Upper lobe of left lung (tissue), 4 donors: ENCODE measurements around the gene PVALB.

Source experiments
- CTCF ChIP-seq, 6 experiments: fragments of 450-650 bp in 4 of 6; fragments of 200-600 bp in 2 of 6; sonication (generic) in 2 of 6; IDR thresholded peaks; one replicate each; pipeline ENCODE4 v1.5.1; 2016 to 2019; ENCODE audit warnings: antibody characterized with exemption in 6 of 6
- EP300 ChIP-seq, 4 donors: sonication (generic); formaldehyde crosslinking; IDR thresholded peaks; one replicate each; pipeline ENCODE4 v1.5.1; 2017; ENCODE audit warnings: antibody characterized with exemption in 4 of 4, control low read depth in 2 of 4
- POLR2A ChIP-seq, 4 donors: fragments of 450-650 bp; IDR thresholded peaks; one replicate each; pipeline ENCODE4 v1.5.1; 2016 to 2017; ENCODE audit warnings: antibody characterized with exemption in 4 of 4, mild to moderate bottlenecking in 2 of 4

GRCh38 chr22:36838119-36839030, 21.5 kb upstream of the PVALB start:
- TF ChIP-seq CTCF (IDR thresholded peaks at IDR 0.05) (no peak), EP300 (IDR thresholded peaks at IDR 0.05) (no peak), POLR2A (IDR thresholded peaks at IDR 0.05) (no peak)
